GM13976 (cell line): Measurements from ENCODE around the gene SMAP2.
A peak's percentile ranks its signal among the peaks of the same experiment; 100 is the strongest.

ENCODE experiments used
- DNase-seq: peaks from one replicate; pipeline ENCODE4 v3.0.0; 2012; ENCODE audit warnings: low spot score
- CTCF ChIP-seq: IDR thresholded peaks from 2 replicates; pipeline ENCODE4 v1.5.1; 2012; ENCODE audit warnings: borderline replicate concordance, mild to moderate bottlenecking; ENCODE audit not compliant: insufficient read depth; ENCODE audit errors: extremely low read depth, missing control alignments, control extremely low read depth
- in situ Hi-C: fragments of 300-500 bp; cut with MboI; formaldehyde crosslinking; loops from one replicate; pipeline ENCODE4 v1.12.0; 2022; ENCODE audit warnings: low sequenced_read_pairs, mixed read lengths, inconsistent platforms; ENCODE audit not compliant: unreplicated experiment

Gene SMAP2

GRCh38 chr1:40404670-40405462 lies 31.3 kb downstream of the SMAP2 start:
- TF ChIP-seq CTCF, result peak; percentile 65
- DNase-seq, result no peak
- in situ Hi-C loops, result loop anchor here (10.0 kb wide), 1 partner anchor 250 kb away; no protein-coding TSS in a partner anchor

DNA sequence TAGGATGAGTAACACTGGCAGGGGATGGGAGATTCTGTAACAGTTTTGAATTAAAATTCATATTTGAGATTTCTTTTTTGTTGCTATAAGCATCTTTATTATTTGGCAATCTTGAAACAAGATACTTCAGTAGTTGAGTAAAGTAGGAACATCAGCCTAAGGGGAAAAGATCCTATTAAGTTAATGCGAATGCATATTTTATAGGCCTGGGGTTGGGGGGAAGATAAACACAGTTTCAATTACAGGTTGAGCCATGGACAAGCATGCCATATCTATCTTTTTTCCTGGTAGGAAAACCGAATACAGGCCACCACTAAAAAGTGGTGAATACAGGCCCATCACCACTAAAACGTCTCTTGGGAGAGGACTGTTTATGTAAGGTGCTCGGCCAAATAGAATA lies 32.3 kb downstream of the SMAP2 start:
- no peak for DNase-seq
- TF ChIP-seq CTCF, result no peak
- in situ Hi-C loops, result loop anchor here (10.0 kb wide), 1 partner anchor 251 kb away; no protein-coding TSS in a partner anchor

DNA sequence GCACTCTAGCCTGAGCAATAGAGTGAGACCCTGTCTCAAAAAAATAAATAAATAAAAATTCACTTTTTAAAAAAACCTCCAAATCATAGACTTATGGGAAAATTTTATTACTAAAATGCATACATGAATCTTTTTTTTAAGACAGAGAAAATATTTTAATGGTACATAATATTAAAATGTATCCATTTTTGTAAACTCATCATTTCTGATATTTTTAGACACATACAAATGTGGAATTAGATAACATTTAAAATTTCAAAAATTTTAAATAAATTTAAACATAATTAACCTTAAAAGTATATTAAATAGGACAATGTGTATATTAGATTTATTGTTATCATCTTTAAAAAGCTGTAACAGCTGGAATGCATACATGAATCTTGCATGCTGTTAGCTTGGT lies 33.9 kb downstream of the SMAP2 start:
- no peak for DNase-seq
- no peak for TF ChIP-seq CTCF
- in situ Hi-C loops, result loop anchor here (10.0 kb wide), 1 partner anchor 253 kb away; no protein-coding TSS in a partner anchor

GRCh38 chr1:40409467-40409866 lies 35.9 kb downstream of the SMAP2 start:
- DNase-seq, result no peak
- in situ Hi-C loops, result loop anchor here (10.0 kb wide), 1 partner anchor 255 kb away; no protein-coding TSS in a partner anchor
- TF ChIP-seq CTCF, result no peak

DNA sequence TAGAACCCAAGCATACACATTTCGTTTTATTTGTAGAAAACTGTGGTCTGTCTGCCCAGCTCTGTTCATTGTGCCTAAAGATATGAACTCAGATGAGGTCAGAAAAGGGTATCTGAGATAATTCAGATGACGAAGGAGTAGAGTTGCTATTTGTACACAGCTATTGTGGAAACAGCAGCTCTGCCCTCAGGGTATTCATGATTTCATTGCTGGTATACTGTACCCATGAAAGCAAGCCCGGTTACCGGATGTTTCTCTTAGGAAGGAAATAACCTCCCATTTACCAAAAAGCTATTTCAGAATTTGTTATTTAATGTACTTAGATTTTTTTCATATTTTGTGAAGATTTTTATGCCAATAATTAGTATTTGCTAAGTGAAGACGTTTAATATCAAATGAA lies 37.8 kb downstream of the SMAP2 start:
- TF ChIP-seq CTCF, result no peak
- DNase-seq, result no peak
- in situ Hi-C loops, result no loop called here

DNA sequence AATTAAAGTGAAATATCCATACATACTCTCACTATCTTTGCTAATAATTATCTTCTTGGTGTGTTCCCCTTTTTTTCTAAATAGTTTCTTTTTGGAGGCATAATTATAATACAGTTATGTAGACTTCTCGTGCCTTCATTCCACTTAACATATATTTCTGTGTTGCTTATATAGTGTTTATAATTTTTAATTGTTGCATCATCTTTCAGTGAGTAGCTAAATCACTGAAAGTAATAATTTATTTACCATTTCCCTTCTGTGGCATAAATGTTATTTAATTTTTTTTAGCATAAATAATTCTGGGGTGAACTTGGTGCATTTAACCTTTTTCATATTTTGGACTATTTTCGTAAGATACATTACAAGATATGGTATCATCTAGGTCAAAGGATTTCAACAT lies 38.3 kb downstream of the SMAP2 start:
- in situ Hi-C loops, result no loop called here
- DNase-seq, result no peak
- no peak for TF ChIP-seq CTCF
